SKM-1 treated with dmso at 0.1 percent for 144 hours (cell line): ENCODE results near the gene DDI2.
A peak's percentile ranks its signal among the peaks of the same experiment; 100 is the strongest.
"Not testable (repeated sequence)": the region's sequence is repeated elsewhere in the genome, so short reads cannot be mapped to it uniquely, and the experiment has no call there.

ENCODE experiments used
- DNase-seq: peaks from one replicate; lab custom pipeline; 2025; ENCODE audit not compliant: unreplicated experiment; lab: John Stamatoyannopoulos, UW

DDI2 gene

GRCh38 chr1:15633756-15634420 is 16.6 kb downstream of the DDI2 start:
- DNase-seq, result no peak

GRCh38 chr1:15636436-15636835 is 19.2 kb downstream of the DDI2 start:
- no peak for DNase-seq

GRCh38 chr1:15637826-15638225 is 20.6 kb downstream of the DDI2 start:
- DNase-seq, result no peak

DNA sequence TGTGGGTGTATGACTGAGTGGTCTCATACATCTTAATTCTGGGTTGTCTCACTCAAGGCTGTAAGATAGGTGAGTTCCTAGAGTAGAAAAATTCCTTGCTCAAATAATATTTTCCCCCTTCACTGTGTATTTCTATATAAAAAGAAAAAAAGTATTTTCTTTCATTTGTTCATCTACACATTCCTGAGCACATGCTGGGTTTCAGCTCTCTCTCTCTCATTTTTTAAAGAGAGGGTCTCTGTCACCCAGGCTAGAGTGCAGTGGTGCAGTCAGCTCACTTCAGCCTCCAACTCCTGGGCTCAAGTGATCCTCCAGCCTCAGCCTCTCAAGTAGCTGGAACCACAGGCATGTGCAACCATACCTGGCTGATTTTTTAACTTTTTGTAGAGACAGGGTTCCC is 22.0 kb downstream of the DDI2 start:
- no peak for DNase-seq

DNA sequence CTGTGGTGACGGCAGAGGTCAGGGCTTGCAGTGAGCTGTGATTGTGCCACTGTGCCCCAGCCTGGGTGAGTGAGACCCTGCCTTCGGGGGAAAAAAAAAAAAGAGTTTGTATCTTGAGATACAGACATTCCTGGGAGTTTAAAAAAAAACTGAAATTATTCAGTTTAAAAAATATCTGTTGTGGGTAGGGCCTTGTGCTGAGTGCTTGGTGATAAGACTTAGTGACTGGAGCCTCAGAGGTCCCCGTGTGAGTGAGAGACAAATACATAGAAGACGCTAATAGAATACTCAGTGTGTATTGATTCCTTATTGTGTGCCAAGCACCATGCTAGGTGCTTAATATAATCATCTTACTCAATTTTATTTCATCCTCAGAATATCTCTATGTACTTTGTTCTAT is 22.7 kb downstream of the DDI2 start:
- no peak for DNase-seq

DNA sequence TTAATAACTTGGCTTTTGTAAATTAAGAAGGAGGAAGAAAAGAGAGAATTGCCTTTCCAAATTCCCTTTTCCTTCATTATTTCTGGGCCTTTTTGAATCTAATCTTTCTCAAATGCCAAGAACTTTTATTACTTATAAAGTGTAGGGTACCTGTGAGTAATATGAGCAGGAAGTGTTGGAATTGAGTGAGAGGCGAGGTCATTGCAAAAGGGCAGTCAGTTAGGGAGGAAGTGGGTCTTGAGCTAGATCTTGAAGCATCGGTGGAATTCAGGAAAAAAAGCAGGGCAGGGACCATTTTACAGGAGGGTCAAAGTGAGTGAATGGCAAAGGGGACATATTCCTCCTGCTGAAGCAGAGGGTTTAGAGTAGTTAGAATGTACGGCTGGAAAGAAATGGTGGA is 23.4 kb downstream of the DDI2 start:
- DNase-seq, result no peak

GRCh38 chr1:15649937-15650336 is 32.7 kb downstream of the DDI2 start:
- DNase-seq, result no peak

DNA sequence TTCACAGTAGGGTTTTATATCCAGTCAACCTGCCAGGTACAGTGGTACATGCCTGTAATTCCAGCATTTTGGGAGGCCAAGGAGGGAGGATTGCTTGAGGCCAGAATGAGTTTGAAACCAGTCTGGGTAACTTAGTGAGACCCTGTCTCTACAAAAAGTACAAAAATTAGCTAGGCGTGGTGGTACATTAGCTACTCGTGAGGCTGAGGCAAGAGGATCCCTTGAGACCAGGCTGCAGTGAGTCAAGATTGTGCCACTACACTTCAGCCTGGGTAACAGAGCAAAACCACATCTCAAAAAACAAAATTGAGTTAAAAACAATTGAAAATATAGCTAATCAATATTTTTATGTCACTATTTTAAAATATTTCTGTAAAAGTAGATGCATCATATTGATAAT is 33.2 kb downstream of the DDI2 start:
- no peak for DNase-seq

- not testable (repeated sequence) for DNase-seq
Observed at GRCh38 chr1:15652130-15652529, 34.9 kb downstream of the DDI2 start.

- DNase-seq, result no peak
Observed at GRCh38 chr1:15654091-15654690, 36.9 kb downstream of the DDI2 start.

GRCh38 chr1:15656464-15656863 is 39.2 kb downstream of the DDI2 start:
- no peak for DNase-seq

DNA sequence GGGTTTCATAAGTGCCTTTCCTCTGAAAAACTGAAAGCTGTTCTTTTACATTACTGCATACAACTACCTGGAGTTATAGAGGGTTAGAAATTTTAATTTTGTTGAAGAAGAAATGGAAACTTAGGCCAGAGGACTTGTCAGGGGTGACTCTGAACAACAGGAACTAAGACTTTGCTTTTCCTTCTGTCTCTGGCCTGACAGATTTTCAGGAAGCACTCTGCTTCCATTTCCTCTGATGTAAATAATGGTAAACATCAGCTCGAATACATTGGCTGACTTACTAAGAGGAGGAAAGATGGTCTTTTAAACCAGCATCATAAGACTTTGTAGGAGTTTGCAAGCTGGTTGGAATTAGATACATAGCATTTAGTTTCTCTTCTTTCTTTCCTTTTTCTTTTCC is 39.8 kb downstream of the DDI2 start:
- no peak for DNase-seq

GRCh38 chr1:15660151-15660550 is 42.9 kb downstream of the DDI2 start:
- DNase-seq, result no peak

DNA sequence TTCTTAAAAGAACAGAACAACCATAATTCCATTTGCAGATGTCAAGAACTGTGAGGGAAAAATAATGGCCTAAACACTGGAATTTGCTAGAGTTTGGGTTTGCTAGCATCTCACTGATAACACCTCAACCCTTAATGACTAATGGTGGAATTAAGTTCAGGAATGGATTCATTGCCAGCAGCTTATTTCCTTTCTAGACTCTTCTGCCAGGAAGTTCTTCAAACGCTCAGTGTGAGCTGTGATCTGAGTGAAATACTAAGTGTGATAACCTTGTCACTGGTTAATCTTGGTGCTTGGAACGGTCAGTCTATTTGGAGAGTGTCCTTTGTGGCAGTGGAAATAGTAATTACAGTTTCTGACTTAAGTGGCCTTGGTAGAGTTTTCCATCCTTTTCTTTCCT is 45.2 kb downstream of the DDI2 start:
- no peak for DNase-seq

- DNase-seq, result no peak
Observed at GRCh38 chr1:15663925-15664324, 46.7 kb downstream of the DDI2 start.

- DNase-seq, result no peak
Observed at GRCh38 chr1:15667362-15667761, 50.1 kb downstream of the DDI2 start.

GRCh38 chr1:15668089-15668754 is 51.0 kb downstream of the DDI2 start:
- DNase-seq, result no peak

DNA sequence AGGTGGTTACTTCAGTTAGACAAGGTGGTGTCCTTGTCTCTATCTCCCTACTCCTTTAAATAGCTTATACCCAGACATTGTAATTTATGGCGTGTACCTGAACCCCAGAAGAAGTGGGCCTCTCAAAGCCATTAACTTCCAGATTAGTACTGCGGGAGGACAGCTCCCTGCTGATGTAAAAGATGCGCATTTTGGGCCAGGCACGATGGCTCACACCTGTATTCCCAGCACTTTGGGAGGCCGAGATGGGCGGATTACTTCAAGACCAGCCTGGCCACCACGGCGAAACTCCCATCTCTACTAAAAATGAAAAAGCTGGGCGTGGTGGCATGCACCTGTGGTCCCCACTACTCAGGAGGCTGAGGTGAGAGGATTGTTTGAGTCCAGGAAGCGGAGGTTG is 51.8 kb downstream of the DDI2 start:
- DNase-seq, result no peak

DNA sequence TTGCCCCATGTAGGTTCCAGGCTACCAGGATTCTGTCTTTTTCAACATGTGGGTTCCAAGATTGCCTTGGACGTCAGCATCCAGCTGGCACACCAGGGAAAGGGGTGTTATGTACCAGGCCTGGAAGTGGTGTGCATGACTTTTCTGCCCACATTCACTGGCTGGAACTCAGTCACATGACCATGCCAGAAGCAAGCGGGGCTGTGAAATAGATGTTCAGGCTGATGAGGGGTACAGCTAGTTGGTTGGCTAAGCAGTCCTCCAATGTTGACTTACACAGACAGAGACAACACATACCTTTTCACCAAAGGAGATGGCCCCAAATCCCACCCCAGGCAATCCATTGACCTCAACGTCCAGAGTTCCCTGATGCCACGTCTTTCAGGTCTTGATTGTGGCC is 52.6 kb downstream of the DDI2 start:
- no peak for DNase-seq

- no peak for DNase-seq
Observed at GRCh38 chr1:15671430-15671829, 54.2 kb downstream of the DDI2 start.

GRCh38 chr1:15674386-15675159 is 57.3 kb downstream of the DDI2 start:
- peak; percentile 65 for DNase-seq

DNA sequence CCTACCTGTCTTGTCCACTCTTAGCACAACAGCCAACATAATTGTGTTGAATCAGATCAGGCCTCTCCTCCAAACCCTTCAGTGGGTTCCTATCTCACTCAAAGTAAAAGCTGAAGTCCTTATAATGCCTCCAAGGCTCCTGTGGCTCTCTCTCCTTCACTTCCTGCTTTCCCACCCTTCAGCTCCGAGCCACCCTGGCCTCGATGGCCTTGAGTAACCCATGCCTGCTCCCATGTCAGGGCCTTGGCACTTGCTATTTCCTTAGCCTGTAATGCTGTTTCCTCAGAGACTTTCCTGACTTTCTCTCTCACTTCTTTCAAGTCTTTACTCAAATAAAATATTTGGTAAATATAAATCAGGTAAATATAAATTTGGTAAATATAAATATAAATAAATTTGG is 58.8 kb downstream of the DDI2 start:
- DNase-seq, result peak; percentile 32
